Fibroblast of lung (primary cell): ENCODE data around the gene UBE2E2. TPM values are rescaled to one million over a fixed set of nuclear protein-coding genes. Genes with fewer than 3 reads are reported as not detected.

ENCODE experiments used
- DNase-seq, 2 donors: peaks; one replicate each; pipeline versions ENCODE4 v3.0.0 to v3.0.0-alpha.2; 2010; ENCODE audit warnings: low read depth in 2 of 2
- H2AFZ ChIP-seq: 2 replicates; pipeline ENCODE4 v1.5.1; 2012; ENCODE audit warnings: low read length, control low read depth, inconsistent platforms
- H3K27ac ChIP-seq: 2 replicates; pipeline ENCODE4 v1.5.1; 2011; ENCODE audit warnings: low read length, control low read depth; ENCODE audit not compliant: insufficient read depth
- H3K27me3 ChIP-seq: 2 replicates; pipeline ENCODE4 v1.5.1; 2011; ENCODE audit warnings: mild to moderate bottlenecking, low read length; ENCODE audit not compliant: control insufficient read depth, insufficient read depth
- H3K36me3 ChIP-seq: 2 replicates; pipeline ENCODE4 v1.5.1; 2011; ENCODE audit warnings: low read length; ENCODE audit not compliant: control insufficient read depth, insufficient read depth
- H3K4me1 ChIP-seq: 2 replicates; pipeline ENCODE4 v1.5.1; 2011; ENCODE audit warnings: low read length; ENCODE audit not compliant: control insufficient read depth, insufficient read depth; ENCODE audit errors: extremely low read depth
- H3K4me2 ChIP-seq: 2 replicates; pipeline ENCODE4 v1.5.1; 2011; ENCODE audit warnings: low read length, control low read depth; ENCODE audit not compliant: insufficient read depth; ENCODE audit errors: extremely low read depth
- H3K4me3 ChIP-seq, 4 experiments: fragments of 200-600 bp in 1 of 4; sonication (generic) in 1 of 4; replicated peaks in 1 of 4; 2 replicates each; pipeline ENCODE4 v1.5.1; 2011 to 2016; ENCODE audit warnings: low read length in 4 of 4, low read depth in 3 of 4, mild to moderate bottlenecking in 3 of 4, control low read depth in 2 of 4, inconsistent platforms in 1 of 4, mixed read lengths in 1 of 4; ENCODE audit not compliant: insufficient read depth in 1 of 4; ENCODE audit errors: control extremely low read depth in 1 of 4
- H3K79me2 ChIP-seq: 2 replicates; pipeline ENCODE4 v1.5.1; 2012; ENCODE audit warnings: mild to moderate bottlenecking, low read length, inconsistent platforms; ENCODE audit not compliant: control insufficient read depth, insufficient read depth
- H3K9ac ChIP-seq: 2 replicates; pipeline ENCODE4 v1.5.1; 2011; ENCODE audit warnings: mild to moderate bottlenecking, low read length, control low read depth; ENCODE audit not compliant: insufficient read depth
- H3K9me3 ChIP-seq: 2 replicates; pipeline ENCODE4 v1.5.1; 2012; ENCODE audit warnings: low read depth, low read length; ENCODE audit not compliant: control insufficient read depth, insufficient read depth
- H4K20me1 ChIP-seq: 2 replicates; pipeline ENCODE4 v1.5.1; 2011; ENCODE audit warnings: low read length; ENCODE audit not compliant: control insufficient read depth, insufficient read depth; ENCODE audit errors: extremely low read depth
- EZH2 ChIP-seq: IDR thresholded peaks from 2 replicates; pipeline ENCODE4 v1.5.1; 2012; ENCODE audit warnings: low read length, control low read depth, mild to moderate bottlenecking; ENCODE audit errors: missing control alignments
- polyA plus RNA-seq, 2 donors: library from polyadenylated mRNA; depleted of rRNA in 1 of 2; stranded (reverse) in 1 of 2; unstranded in 1 of 2; fragments of >200 nt; gene quantifications; 2 replicates each; pipeline ENCODE4 v1.2.1, GENCODE V29; 2011 to 2012; ENCODE audit warnings: missing spikeins in 1 of 2
- total RNA-seq: library from RNA; depleted of rRNA; stranded (reverse); fragments of >200 nt; gene quantifications from 2 replicates; pipeline ENCODE4 v1.2.1, GENCODE V29; 2014
- TF ChIP-seq, protein P1 (sequence below), 2 donors: IDR thresholded peaks in 1 of 2; conservative IDR thresholded peaks in 1 of 2; 1 replicate in 1 of 2; 2 replicates in 1 of 2; pipeline ENCODE4 v1.5.1; 2011 to 2012; ENCODE audit warnings: low read length in 2 of 2, control low read depth in 1 of 2, inconsistent platforms in 1 of 2, low read depth in 1 of 2, mild to moderate bottlenecking in 1 of 2

The UBE2E2 gene
- total and polyA plus RNA-seq, 2 donors (not counting 1 experiment from before 2014, with no cell fraction given), result 79.8 to 127 TPM

- TF ChIP-seq, protein P1, sequence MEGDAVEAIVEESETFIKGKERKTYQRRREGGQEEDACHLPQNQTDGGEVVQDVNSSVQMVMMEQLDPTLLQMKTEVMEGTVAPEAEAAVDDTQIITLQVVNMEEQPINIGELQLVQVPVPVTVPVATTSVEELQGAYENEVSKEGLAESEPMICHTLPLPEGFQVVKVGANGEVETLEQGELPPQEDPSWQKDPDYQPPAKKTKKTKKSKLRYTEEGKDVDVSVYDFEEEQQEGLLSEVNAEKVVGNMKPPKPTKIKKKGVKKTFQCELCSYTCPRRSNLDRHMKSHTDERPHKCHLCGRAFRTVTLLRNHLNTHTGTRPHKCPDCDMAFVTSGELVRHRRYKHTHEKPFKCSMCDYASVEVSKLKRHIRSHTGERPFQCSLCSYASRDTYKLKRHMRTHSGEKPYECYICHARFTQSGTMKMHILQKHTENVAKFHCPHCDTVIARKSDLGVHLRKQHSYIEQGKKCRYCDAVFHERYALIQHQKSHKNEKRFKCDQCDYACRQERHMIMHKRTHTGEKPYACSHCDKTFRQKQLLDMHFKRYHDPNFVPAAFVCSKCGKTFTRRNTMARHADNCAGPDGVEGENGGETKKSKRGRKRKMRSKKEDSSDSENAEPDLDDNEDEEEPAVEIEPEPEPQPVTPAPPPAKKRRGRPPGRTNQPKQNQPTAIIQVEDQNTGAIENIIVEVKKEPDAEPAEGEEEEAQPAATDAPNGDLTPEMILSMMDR (conservative IDR thresholded peaks at IDR 0.05 in 1 of 2, IDR thresholded peaks at IDR 0.05 in 1 of 2; ENCODE audit: low read depth in 1 of 2, low read length in 2 of 2), result no peak
- no peak for TF ChIP-seq EZH2
- Histone ChIP-seq H3K27ac (no peak overlapping the region), H4K20me1 (peaks cover 7% of the 10 kb centered on the region), H3K36me3 (no peaks in the 10 kb centered on the region), H2AFZ (no peak overlapping the region), H3K9ac (no peak overlapping the region), H3K9me3 (no peaks in the 10 kb centered on the region), H3K4me3 (no peak overlapping the region), H3K79me2 (peaks cover 7% of the 10 kb centered on the region), H3K4me1 (no peaks in the 10 kb centered on the region), H3K27me3 (no peaks in the 10 kb centered on the region), H3K4me2 (no peak overlapping the region)
- DNase-seq, result no peak
These were observed 85.6 kb downstream of the UBE2E2 start for GRCh38 chr3:23288715-23289114.

- H3K79me2 ChIP-seq, result peaks cover 7% of the 10 kb centered on the region
- no peak overlapping the region for H3K4me2 ChIP-seq
- TF ChIP-seq EZH2, result no peak
- TF ChIP-seq, protein P1 (conservative IDR thresholded peaks at IDR 0.05 in 1 of 2, IDR thresholded peaks at IDR 0.05 in 1 of 2; ENCODE audit: low read depth in 1 of 2, low read length in 2 of 2), result no peak
- no peaks in the 10 kb centered on the region for H3K4me1 ChIP-seq
- DNase-seq, result no peak
- no peaks in the 10 kb centered on the region for H3K36me3 ChIP-seq
- no peak overlapping the region for H3K9ac ChIP-seq
- H3K9me3 ChIP-seq, result no peaks in the 10 kb centered on the region
- no peak overlapping the region for H2AFZ ChIP-seq
- peaks cover 7% of the 10 kb centered on the region for H4K20me1 ChIP-seq
- no peak overlapping the region for H3K4me3 ChIP-seq
- no peaks in the 10 kb centered on the region for H3K27me3 ChIP-seq
- no peak overlapping the region for H3K27ac ChIP-seq
These were observed 89.3 kb downstream of the UBE2E2 start for GRCh38 chr3:23292432-23292831.

- no peak overlapping the region for H2AFZ ChIP-seq
- H4K20me1 ChIP-seq, result peaks cover 2% of the 10 kb centered on the region
- H3K9ac ChIP-seq, result no peak overlapping the region
- DNase-seq, result no peak
- no peak overlapping the region for H3K27ac ChIP-seq
- peaks cover 3% of the 10 kb centered on the region for H3K79me2 ChIP-seq
- TF ChIP-seq, protein P1 (conservative IDR thresholded peaks at IDR 0.05 in 1 of 2, IDR thresholded peaks at IDR 0.05 in 1 of 2; ENCODE audit: low read depth in 1 of 2, low read length in 2 of 2), result no peak
- TF ChIP-seq EZH2, result no peak
- H3K36me3 ChIP-seq, result no peaks in the 10 kb centered on the region
- no peak overlapping the region for H3K4me2 ChIP-seq
- no peaks in the 10 kb centered on the region for H3K4me1 ChIP-seq
- H3K27me3 ChIP-seq, result no peaks in the 10 kb centered on the region
- no peaks in the 10 kb centered on the region for H3K9me3 ChIP-seq
- no peak overlapping the region for H3K4me3 ChIP-seq
These were observed 91.8 kb downstream of the UBE2E2 start for GRCh38 chr3:23294770-23295387.
